GM18909 (cell line): ENCODE measurements around the gene PLEKHN1.

ENCODE experiments used
- ATAC-seq: cut with Tn5 transposase; IDR thresholded peaks from one replicate; pipeline ENCODE4 v1.9.1; 2021; ENCODE audit warnings: mild to moderate bottlenecking; ENCODE audit not compliant: unreplicated experiment, poor library complexity

The PLEKHN1 gene

DNA sequence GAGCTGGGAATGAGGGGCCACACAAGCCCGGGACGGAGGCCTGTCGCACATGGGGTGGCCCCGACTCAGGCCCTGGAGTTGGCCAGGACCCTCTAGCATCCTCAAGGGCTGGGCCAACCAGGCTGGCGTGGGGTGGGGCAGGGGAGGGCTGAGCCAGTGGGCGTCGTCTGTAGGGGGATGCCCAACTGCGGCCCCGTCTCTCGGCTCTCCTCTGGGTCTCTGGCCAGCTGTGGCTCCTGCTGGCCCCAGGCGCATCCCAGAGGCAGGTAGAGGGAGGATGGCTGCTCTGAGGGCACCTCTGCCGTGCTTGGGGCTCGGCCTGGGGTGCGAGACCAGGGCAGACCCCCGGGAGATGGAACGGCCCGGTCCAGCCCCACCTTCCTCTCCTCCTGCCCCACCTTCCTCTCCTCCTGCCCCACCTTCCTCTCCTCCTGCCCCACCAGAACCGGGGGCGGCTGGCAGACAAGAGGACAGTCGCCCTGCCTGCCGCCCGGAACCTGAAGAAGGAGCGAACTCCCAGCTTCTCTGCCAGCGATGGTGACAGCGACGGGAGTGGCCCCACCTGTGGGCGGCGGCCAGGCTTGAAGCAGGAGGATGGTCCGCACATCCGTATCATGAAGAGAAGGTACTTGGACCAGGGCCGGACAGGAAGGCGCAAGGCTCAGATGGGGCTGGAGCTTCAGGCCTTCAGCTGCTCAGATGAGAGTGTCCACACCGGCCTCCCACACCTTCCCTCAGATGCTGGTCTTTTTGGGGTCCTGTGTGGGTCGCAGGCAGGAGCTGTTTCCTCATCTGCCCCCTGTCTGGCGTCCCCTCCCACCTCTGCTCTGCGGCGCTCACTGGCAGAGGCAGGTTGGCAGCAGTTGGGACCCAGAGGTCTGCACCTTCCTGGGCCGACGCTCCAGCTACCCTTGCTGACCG, 36.3 kb upstream of the PLEKHN1 start:
- ATAC-seq, result no peak

DNA sequence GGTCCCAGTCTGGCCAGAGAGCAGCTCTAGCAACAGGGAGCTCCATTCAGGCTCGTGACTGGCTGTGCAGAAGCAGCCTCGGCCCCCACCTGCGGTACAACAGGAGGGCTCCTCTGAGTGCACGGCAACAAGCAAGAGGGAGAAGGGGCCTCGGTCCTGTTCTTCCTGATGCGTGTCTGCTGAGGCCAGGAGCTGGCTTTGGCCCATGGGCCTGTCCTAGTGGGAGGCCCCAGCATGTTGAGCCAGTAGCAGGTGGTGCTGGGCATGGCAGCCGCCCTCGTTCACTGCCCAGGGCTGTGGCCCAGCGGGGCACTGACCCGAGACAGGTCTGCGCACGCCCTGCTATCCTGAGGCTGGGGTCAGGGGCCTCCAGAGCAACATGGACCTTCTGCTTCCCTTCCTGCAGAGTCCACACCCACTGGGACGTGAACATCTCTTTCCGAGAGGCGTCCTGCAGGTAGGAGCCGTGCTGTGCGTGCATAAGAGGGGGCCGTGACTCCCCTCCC, 35.6 kb upstream of the PLEKHN1 start:
- no peak for ATAC-seq

DNA sequence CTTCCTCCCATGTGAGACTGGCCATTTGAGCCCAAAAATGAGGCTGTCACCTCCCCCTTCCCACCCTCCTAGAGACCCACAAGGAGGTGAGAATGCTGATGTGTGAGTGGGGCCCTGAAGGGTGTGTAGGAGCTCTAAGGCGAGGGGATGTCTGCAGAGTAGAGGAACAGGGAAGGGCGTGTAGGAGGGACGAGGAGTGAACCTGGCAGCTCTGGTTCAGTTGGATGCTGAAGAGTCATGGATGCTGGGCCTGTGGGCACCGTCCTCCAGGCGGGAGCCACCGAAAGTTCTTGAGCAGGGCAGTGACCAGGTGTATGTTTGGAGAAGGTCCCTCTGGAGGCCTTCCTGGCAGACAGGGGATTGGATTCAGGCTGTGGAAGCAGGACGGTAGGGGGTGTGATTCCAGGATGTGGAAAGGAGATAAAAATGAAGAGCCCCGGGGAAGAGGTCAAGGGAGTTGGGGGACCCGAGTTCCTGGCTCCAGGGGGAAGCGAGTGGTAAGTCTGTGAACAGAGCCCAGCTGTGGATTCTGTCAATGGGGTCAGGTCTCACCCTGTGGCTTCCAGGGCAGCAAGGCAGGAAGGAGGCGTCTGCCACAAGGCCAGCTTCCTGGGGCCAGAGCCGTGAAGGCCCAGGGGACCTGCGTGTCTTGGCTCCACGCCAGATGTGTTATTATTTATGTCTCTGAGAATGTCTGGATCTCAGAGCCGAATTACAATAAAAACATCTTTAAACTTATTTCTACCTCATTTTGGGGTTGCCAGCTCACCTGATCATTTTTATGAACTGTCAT, 34.7 kb upstream of the PLEKHN1 start:
- no peak for ATAC-seq

DNA sequence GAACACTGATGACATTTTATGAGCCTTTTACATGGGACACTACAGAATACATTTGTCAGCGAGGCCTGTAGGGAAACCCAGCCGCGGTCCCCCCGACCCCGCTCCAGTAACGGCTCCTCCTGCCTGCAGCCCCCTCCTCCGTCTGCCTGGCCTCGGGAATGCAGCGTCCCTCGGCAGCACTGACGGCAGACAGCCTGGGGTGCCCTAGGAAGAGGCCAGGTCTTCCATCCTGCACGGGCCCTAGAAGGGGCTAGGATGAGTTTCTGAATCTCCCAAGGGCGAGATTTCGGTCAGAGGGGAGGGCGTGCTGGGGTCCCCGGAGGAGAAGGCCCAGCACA, 34.1 kb upstream of the PLEKHN1 start:
- no peak for ATAC-seq

DNA sequence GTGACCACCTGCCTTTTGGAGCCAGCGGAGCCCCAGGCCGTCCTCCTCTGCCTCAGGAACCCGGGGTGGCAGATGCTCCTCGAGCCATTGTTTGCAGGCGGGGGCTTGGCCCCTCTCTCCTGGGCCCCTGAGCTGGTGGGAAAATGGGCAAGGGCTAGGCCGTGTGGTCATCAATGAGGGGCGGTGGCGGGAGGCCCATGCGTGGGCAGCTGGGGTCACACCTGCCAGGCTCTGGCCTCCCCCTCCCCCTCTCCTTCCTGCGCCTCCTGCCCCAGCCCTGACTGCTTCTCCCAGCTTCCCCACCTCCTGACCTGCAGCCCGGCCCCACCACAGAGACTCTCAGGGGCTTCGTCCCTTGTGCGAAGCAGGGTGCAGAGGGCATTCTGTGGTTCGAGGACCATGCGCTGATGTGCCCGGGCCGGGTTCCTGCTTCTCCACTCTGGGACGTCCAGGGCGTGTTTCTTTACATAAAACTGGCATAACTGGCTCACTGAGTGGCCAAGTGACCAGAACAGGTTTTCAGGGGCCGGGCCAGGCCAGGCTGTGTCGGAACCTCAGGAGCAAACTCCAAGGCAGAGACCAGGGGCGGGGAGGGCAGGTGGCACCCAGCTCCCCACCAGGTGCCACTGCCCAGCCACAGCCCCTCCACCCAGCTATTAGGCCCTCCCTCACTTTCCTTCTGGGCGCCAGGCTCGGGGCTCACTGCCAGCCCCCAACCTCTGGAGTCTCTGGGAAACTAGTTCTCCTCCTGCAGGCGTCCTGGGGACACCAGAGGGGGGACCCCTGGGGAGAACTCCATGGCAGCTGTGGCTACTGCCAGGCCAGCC, 33.3 kb upstream of the PLEKHN1 start:
- ATAC-seq, result no peak

DNA sequence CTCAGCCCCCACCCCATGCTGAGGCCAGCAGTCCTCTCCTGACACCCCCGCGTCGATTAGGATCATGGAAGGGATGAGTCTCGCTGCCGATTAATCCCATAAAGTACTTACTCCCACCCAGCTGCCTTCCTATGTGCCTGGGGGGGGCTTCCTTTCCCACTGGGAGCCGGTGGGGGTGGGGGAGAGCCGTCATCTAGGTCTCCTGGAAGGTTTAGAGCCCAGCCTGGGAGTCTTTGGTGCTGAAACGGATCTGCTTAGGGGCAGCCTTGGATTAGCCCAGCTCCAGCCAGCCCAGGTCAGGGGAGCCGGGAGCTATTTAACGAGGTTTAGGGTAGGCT, 32.7 kb upstream of the PLEKHN1 start:
- ATAC-seq, result no peak

DNA sequence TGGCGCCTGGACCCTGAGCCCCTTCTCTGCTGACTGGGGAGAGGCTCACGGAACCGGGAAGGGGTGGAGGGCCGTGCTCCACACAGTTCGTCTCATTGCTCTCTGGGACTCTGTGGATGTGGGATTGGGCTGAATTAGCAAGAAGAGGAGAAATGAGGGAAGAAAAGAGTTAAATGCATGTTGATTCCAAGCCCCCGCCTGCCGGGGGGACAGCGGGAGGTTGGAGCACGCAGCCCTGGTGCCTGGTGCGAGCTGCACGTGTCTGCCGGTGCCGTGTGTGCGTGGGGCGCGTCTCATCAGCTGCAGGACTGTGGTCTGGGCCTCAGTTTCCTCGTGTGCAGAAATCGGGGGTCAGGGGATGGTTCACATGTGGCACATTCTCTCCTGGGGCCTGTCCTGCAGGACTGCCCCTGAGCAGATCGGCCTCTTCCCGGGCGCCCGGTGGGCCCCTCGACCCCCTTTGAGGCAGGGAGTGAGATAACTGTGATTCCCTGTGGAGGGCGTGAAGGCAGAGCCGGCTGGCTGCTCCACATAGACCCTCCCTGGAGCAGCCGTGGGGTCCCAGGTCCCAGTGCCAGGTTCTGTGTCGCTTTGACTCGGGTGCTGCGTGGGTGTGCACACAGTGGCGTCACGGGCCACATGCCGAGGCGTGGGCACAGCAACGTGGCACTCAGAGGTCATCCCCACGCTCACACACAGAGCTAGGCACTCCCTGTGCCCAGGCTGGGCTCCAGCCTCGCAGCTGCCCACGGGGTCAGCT, 31.1 kb upstream of the PLEKHN1 start:
- no peak for ATAC-seq

DNA sequence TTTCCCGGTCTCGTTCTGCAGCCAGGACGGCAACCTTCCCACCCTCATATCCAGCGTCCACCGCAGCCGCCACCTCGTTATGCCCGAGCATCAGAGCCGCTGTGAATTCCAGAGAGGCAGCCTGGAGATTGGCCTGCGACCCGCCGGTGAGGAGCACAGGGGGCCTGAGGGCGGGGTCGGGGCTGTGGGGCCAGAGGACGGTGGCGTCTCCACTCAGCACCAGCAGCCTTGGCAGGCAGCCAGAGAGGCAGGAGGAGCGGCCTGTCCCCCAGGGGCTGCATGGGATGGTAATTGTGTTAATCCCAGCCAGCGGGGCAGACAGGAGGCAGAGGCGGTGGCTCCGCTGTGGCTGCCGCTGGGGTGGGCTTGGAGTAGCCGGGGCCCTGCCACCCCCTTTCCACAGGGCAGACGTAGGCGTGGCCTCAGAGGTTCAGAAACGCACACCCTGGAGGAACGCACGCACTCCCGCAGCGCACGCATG, 30.5 kb upstream of the PLEKHN1 start:
- no peak for ATAC-seq

DNA sequence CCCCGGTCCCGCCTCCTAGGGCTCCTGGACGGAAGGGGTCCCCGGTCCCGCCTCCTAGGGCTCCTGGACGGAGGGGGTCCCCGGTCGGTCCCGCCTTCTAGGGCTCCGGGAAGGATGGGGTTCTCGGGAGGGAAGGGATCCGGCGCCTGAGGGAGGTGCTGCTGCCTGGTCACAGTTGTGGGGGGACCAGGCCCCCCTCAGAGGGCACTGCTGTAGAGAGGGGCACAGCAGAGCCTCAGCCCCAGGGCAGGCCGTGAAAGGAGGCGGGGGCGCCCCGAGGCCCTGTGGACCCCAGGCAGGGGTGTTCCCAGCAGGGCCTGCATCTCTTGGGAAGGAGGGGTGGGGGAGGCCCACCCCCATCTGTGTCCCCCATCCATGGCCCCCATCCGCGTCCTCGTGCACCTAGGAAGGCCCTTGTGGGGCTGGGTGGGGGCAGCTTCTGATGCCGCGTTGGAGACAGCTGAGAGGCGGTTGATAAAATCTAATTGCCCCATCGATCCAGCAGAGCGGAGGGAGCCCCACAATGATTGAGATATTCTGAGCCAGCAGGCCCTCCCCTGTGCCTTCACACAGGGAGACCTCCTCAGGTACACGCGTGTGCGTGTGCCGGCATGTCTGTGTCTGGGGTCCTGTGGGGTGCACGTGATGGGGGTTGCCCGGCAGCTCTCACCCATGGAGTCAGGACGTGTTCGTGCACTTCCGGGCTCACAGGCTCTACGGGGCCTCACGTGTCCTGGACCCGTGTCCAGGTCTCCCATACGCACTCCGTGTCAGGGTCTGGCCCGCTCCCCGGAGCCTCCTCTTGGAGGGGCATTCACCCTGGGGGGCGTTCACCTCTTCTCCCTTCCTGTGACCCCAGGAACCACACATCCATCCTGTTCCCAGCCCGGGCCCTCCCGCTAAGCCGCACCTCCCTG, 29.7 kb upstream of the PLEKHN1 start:
- no peak for ATAC-seq

DNA sequence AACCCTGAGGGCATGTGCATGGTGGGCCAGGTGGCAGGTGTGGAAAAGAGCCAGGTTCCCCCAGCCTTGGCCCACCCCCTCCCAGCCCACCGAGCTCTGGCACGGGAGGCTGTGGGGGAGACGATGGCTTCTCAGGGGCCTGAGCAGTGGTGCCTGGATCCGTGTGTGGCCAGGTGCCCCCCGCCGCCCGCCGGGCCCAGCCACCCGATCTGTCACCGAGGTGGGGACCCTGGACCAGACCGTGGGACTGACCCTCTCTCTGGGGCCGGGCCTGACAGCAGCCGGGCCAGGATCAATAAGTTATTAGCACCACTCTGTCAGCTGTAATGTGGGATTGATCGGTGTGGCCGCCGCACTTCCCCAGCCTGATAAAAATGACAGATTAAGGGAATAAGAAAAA, 28.8 kb upstream of the PLEKHN1 start:
- no peak for ATAC-seq

DNA sequence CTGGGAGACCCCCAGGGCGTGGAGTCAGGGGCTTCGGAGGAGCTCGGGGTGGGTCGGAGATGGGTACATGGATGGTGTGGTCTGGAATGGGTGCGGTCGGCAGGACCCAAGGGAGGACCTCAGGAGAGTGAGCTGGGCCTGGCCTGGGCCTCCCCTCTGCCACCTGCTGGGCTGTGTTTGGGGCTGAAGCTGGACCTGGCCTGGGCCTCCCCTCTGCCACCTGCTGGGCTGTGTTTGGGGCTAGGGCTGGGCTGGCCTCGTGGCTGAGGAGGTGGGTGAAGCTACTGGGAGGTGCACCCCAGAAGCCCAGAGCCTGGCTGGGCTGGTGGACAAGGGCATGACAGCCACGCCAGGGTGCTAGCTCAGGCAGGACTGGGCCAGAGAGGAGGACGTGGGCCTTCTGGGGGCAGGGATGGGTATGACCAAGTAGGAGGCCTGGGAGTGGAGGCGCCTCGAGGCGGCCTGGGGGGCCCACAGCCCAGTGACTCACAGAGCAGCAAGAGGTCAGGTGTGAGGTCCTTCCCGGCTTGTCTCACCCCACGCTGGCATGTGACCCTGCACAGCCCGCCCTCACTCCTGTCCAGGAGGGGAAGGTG, 28.1 kb upstream of the PLEKHN1 start:
- ATAC-seq, result no peak

DNA sequence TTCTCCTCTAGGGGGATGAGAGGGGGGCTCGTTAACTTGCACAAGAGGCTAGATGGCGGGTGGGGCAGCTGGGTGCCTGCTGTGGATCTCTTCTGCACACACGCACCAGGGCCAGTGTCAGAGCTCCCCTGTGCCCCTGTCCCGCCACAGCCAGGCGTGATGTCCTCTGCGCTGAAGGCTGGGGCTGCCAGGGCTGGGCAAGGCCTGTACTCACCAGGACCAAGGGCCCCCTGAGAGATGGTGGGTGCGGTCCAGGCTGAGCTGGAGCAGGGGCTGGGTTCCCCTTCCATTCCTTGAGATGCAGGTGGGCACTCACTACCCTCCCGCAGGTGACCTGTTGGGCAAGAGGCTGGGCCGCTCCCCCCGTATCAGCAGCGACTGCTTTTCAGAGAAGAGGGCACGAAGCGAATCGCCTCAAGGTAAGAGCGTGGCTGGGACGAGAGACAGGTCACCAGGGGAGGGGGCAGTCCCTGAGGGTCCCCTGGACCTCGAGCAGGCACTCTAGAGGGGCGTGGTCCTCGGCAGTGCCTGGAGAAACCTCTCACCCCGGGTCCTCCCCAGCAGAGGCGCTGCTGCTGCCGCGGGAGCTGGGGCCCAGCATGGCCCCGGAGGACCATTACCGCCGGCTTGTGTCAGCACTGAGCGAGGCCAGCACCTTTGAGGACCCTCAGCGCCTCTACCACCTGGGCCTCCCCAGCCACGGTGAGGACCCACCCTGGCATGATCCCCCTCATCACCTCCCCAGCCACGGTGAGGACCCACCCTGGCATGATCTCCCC, 27.4 kb upstream of the PLEKHN1 start:
- no peak for ATAC-seq

DNA sequence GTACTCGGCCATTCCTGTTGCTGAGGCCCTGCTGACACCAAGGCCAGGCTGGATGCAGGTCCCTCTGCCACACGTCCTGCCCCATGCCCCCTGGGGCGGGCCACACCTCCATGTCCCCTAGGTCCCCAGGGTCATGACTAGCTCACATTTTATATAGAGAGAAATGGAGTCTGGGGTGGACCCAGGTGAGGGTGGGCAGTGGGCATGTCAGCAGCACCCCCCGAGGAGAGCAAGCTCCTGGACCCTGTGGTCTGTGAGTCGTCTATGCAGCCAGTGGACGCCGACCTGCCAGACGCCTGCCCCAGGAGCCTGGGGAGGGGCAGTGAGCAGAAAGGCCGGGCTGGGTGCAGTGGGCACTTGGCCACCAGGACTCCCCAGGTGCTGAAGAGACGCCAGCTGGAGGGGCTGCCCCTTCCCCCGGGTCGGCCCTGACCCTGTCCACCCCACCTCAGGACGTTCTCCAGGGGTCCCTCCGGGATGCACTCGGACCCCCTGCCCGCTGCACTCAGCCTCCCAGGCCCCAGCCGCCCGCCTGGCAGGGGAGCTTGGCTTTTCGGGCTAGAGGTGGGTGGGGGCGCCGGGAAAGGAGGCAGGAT, 26.7 kb upstream of the PLEKHN1 start:
- no peak for ATAC-seq

DNA sequence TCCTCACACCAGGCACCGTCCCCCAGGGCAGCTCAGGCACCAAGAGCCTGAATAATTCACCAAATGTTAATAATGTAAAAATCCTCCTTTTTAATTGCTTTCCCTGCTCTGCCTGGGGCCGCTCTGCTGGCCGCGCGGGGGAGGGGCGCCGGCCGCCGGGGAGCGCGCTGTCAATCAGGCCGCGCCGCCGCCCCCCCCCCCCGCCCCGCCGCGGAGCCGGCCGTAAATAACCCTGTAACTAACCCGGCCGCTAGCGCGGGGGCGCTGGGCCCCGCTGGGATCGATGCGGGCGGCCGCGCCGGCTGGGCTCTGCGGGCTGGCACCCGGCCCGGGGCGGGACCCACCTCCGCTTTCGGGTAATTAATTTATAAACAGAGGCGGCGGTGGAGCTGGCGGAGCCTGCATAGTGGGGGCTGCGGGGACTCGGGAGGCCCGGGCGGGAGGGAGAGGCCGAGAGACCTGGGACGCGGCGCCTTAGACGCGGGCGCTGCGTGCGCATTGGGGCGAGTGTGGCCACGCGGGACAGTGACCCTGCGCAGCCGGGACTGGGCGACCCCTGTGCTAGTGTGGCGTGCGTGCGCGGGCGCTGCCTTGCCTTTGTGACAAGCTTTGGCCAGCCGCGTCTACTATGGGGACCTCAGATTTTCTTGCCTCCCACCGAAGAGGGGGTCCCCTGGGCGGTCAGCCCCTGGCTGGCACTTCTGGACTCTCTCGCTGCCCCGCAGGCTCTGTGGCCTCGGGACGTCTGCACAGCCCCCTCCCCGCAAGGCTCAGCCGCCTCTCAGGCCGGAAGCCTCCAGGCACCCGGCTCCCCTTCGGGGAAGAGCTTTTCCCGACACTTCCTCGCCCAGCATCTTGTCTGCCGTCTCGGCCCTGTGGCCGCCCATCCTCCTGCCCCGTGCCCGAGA, 25.9 kb upstream of the PLEKHN1 start:
- ATAC-seq, result no peak

DNA sequence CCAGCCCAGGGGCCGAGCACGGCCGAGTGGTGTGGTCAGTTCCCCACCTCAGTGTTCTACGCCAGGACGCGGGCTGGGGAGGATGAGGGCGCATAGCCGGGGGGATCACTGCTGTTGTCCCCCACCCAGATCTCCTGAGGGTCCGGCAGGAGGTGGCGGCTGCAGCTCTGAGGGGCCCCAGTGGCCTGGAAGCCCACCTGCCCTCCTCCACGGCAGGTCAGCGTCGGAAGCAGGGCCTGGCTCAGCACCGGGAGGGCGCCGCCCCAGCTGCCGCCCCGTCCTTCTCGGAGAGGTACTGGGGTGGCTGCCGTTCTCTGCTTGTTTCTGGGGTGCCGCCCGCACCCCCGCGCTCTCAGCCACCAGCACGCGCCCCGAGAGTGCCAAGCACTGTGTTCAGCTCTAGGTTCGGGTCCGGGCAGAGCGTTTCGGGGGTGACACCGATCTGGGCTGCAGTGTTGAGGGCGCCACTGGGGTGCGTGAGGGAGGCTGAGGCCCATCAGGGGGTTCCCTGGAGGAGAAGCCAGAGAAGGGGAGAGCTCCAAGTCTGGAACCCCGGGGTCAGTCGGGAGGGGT, 25.2 kb upstream of the PLEKHN1 start:
- ATAC-seq, result no peak
